A549 (cell line): ENCODE results near the gene KCNMB1.

ENCODE experiments used
- EP300 ChIP-seq, 2 experiments: fragments of >200 bp; sonication (Bioruptor Twin); formaldehyde crosslinking; IDR thresholded peaks; 2 replicates in 1 of 2; 3 replicates in 1 of 2; pipeline ENCODE4 v1.6.1; 2016 to 2017
- JUN ChIP-seq, 2 experiments: fragments of >200 bp; sonication (Bioruptor Twin); formaldehyde crosslinking; IDR thresholded peaks; 2 replicates in 1 of 2; 3 replicates in 1 of 2; pipeline ENCODE4 v1.6.1; 2016 to 2017
- KDM5A ChIP-seq: fragments of 200-600 bp; sonication (generic); IDR thresholded peaks from 2 replicates; pipeline ENCODE4 v1.6.1; 2016; ENCODE audit warnings: antibody characterized with exemption, mild to moderate bottlenecking
- NR3C1 ChIP-seq: fragments of >200 bp; sonication (Bioruptor Twin); formaldehyde crosslinking; IDR thresholded peaks from 3 replicates; pipeline ENCODE4 v1.6.1; 2017
- POLR2A ChIP-seq: IDR thresholded peaks from 2 replicates; pipeline ENCODE4 v1.6.1; 2012; ENCODE audit warnings: mild to moderate bottlenecking, low read length
- REST ChIP-seq: fragments of 200-600 bp; sonication (generic); IDR thresholded peaks from 2 replicates; pipeline ENCODE4 v1.6.1; 2016; ENCODE audit warnings: antibody characterized with exemption, mild to moderate bottlenecking, moderate library complexity
- RFX5 ChIP-seq: fragments of 450-650 bp; IDR thresholded peaks from 2 replicates; pipeline ENCODE4 v1.7.1; 2014; ENCODE audit warnings: antibody characterized with exemption, mild to moderate bottlenecking, moderate library complexity
- ZC3H11A ChIP-seq: fragments of 450-650 bp; IDR thresholded peaks from 2 replicates; pipeline ENCODE4 v1.6.1; 2014; ENCODE audit warnings: antibody characterized with exemption, mild to moderate bottlenecking
- TF ChIP-seq, protein P1 (sequence below): fragments of >200 bp; sonication (Bioruptor Twin); formaldehyde crosslinking; IDR thresholded peaks from 3 replicates; pipeline ENCODE4 v1.5.1; 2016

GRCh38 chr5:170402508-170402907 is 13.3 kb upstream of the KCNMB1 start:
- TF ChIP-seq JUN (IDR thresholded peaks at IDR 0.05) (no peak), RFX5 (no peak), ZC3H11A (no peak), POLR2A (no peak), EP300 (IDR thresholded peaks at IDR 0.05) (no peak), KDM5A (no peak), NR3C1 (no peak), REST (no peak)
- TF ChIP-seq, protein P1, sequence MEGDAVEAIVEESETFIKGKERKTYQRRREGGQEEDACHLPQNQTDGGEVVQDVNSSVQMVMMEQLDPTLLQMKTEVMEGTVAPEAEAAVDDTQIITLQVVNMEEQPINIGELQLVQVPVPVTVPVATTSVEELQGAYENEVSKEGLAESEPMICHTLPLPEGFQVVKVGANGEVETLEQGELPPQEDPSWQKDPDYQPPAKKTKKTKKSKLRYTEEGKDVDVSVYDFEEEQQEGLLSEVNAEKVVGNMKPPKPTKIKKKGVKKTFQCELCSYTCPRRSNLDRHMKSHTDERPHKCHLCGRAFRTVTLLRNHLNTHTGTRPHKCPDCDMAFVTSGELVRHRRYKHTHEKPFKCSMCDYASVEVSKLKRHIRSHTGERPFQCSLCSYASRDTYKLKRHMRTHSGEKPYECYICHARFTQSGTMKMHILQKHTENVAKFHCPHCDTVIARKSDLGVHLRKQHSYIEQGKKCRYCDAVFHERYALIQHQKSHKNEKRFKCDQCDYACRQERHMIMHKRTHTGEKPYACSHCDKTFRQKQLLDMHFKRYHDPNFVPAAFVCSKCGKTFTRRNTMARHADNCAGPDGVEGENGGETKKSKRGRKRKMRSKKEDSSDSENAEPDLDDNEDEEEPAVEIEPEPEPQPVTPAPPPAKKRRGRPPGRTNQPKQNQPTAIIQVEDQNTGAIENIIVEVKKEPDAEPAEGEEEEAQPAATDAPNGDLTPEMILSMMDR: no peak
